H9 (cell line): Measurements from ENCODE around the gene MALRD1. TPM values are rescaled to one million over a fixed set of nuclear protein-coding genes. Genes with fewer than 3 reads are reported as not detected.

Source experiments
- DNase-seq: peaks from one replicate; pipeline ENCODE4 v3.0.0-alpha.2; 2017
- H2AFZ ChIP-seq: one replicate; pipeline ENCODE4 v1.6.1; 2013; ENCODE audit warnings: mild to moderate bottlenecking, low read length, control low read depth, moderate library complexity
- H2AK5ac ChIP-seq: 2 replicates; pipeline ENCODE4 v1.6.1; 2013; ENCODE audit warnings: low read length, control low read depth, mixed read lengths; ENCODE audit not compliant: insufficient read length
- H2BK120ac ChIP-seq: one replicate; pipeline ENCODE4 v1.6.1; 2013; ENCODE audit warnings: low read depth, mild to moderate bottlenecking, low read length, control low read depth, inconsistent platforms; ENCODE audit not compliant: poor library complexity, severe bottlenecking
- H2BK12ac ChIP-seq: 2 replicates; pipeline ENCODE4 v1.6.1; 2013; ENCODE audit warnings: low read length, control low read depth, mixed read lengths, low read depth; ENCODE audit not compliant: insufficient read length
- H2BK15ac ChIP-seq: 2 replicates; pipeline ENCODE4 v1.6.1; 2013; ENCODE audit warnings: low read depth, low read length, control low read depth
- H2BK20ac ChIP-seq: one replicate; pipeline ENCODE4 v1.6.1; 2013; ENCODE audit warnings: low read depth, mild to moderate bottlenecking, low read length, control low read depth, inconsistent platforms; ENCODE audit not compliant: poor library complexity, severe bottlenecking
- H2BK5ac ChIP-seq: 2 replicates; pipeline ENCODE4 v1.6.1; 2013; ENCODE audit warnings: low read length, control low read depth, mixed read lengths; ENCODE audit not compliant: insufficient read length
- H3K14ac ChIP-seq: 2 replicates; pipeline ENCODE4 v1.6.1; 2013; ENCODE audit warnings: low read length, control low read depth; ENCODE audit not compliant: insufficient read depth
- H3K18ac ChIP-seq: 2 replicates; pipeline ENCODE4 v1.6.1; 2013; ENCODE audit warnings: low read depth, mild to moderate bottlenecking, mixed read lengths, low read length, control low read depth; ENCODE audit not compliant: insufficient read length
- H3K23ac ChIP-seq: 2 replicates; pipeline ENCODE4 v1.6.1; 2013; ENCODE audit warnings: low read length, control low read depth, mixed read lengths, low read depth; ENCODE audit not compliant: insufficient read length
- H3K23me2 ChIP-seq: 2 replicates; pipeline ENCODE4 v1.6.1; 2013; ENCODE audit warnings: low read depth, mild to moderate bottlenecking, mixed read lengths, low read length, control low read depth; ENCODE audit not compliant: insufficient read length, poor library complexity, severe bottlenecking
- H3K27ac ChIP-seq: 2 replicates; pipeline ENCODE4 v1.5.1; 2013; ENCODE audit warnings: low read length, control low read depth, mixed read lengths, low read depth; ENCODE audit not compliant: insufficient read length
- H3K27me3 ChIP-seq: 2 replicates; pipeline ENCODE4 v1.6.1; 2013; ENCODE audit warnings: low read length, control low read depth, inconsistent platforms; ENCODE audit not compliant: insufficient read depth
- H3K4ac ChIP-seq: 2 replicates; pipeline ENCODE4 v1.6.1; 2013; ENCODE audit warnings: low read depth, mild to moderate bottlenecking, control low read depth, inconsistent platforms, low read length, moderate library complexity
- H3K4me1 ChIP-seq: 2 replicates; pipeline ENCODE4 v1.6.1; 2013; ENCODE audit warnings: low read length, control low read depth, inconsistent platforms; ENCODE audit not compliant: insufficient read depth
- H3K4me2 ChIP-seq: 2 replicates; pipeline ENCODE4 v1.6.1; 2013; ENCODE audit warnings: low read length, control low read depth, mixed read lengths; ENCODE audit not compliant: insufficient read length, insufficient read depth
- H3K56ac ChIP-seq: 2 replicates; pipeline ENCODE4 v1.6.1; 2013; ENCODE audit warnings: low read depth, mild to moderate bottlenecking, mixed read lengths, low read length, control low read depth; ENCODE audit not compliant: insufficient read length
- H3K79me1 ChIP-seq: 2 replicates; pipeline ENCODE4 v1.6.1; 2013; ENCODE audit warnings: low read depth, mild to moderate bottlenecking, moderate library complexity, low read length, control low read depth, inconsistent platforms; ENCODE audit not compliant: insufficient read depth, poor library complexity, severe bottlenecking
- H3K79me2 ChIP-seq: 2 replicates; pipeline ENCODE4 v1.6.1; 2013; ENCODE audit warnings: low read length, control low read depth, inconsistent platforms; ENCODE audit not compliant: insufficient read depth
- H3K9ac ChIP-seq: 2 replicates; pipeline ENCODE4 v1.6.1; 2013; ENCODE audit warnings: low read length, control low read depth, mixed read lengths; ENCODE audit not compliant: insufficient read length; ENCODE audit errors: extremely low read depth
- H3K9me3 ChIP-seq: one replicate; pipeline ENCODE4 v1.6.1; 2013; ENCODE audit warnings: low read depth, low read length, inconsistent platforms; ENCODE audit not compliant: control insufficient read depth
- H3T11ph ChIP-seq: one replicate; pipeline ENCODE4 v1.6.1; 2013; ENCODE audit warnings: mild to moderate bottlenecking, low read length, control low read depth, inconsistent platforms
- H4K20me1 ChIP-seq: one replicate; pipeline ENCODE4 v1.6.1; 2013; ENCODE audit not compliant: control insufficient read depth, insufficient read length, insufficient read depth
- H4K5ac ChIP-seq: 2 replicates; pipeline ENCODE4 v1.6.1; 2013; ENCODE audit warnings: low read depth, mild to moderate bottlenecking, mixed read lengths, low read length, control low read depth; ENCODE audit not compliant: insufficient read length
- H4K8ac ChIP-seq: replicated peaks from 2 replicates; pipeline ENCODE4 v1.6.1; 2013; ENCODE audit warnings: low read length, control low read depth, mixed read lengths, low read depth; ENCODE audit not compliant: insufficient read length
- H4K91ac ChIP-seq: 2 replicates; pipeline ENCODE4 v1.6.1; 2013; ENCODE audit warnings: low read depth, mild to moderate bottlenecking, moderate library complexity, mixed read lengths, low read length, control low read depth; ENCODE audit not compliant: insufficient read length
- H3K27ac Mint-ChIP-seq, 3 experiments: 2 replicates in 2 of 3; 3 replicates in 1 of 3; pipeline ENCODE4 v1.8.0; 2020 to 2021; ENCODE audit warnings: mixed read lengths in 3 of 3, mild to moderate bottlenecking in 1 of 3, moderate library complexity in 1 of 3
- H3K27me3 Mint-ChIP-seq: 2 replicates; pipeline ENCODE4 v1.8.0; 2021; ENCODE audit warnings: low read depth, mild to moderate bottlenecking, moderate library complexity, mixed read lengths
- H3K36me3 Mint-ChIP-seq, 3 experiments: 2 replicates in 2 of 3; 3 replicates in 1 of 3; pipeline ENCODE4 v1.8.0; 2020 to 2021; ENCODE audit warnings: low read depth in 3 of 3, mixed read lengths in 3 of 3; ENCODE audit not compliant: insufficient read depth in 1 of 3
- H3K4me1 Mint-ChIP-seq, 2 experiments: 2 replicates each; pipeline ENCODE4 v1.8.0; 2020; ENCODE audit warnings: mixed read lengths in 2 of 2
- H3K4me3 Mint-ChIP-seq, 2 experiments: 2 replicates in 1 of 2; 3 replicates in 1 of 2; pipeline ENCODE4 v1.8.0; 2020 to 2021; ENCODE audit warnings: mild to moderate bottlenecking in 2 of 2, mixed read lengths in 2 of 2, moderate library complexity in 1 of 2
- H3K9me3 Mint-ChIP-seq, 2 experiments: 2 replicates in 1 of 2; 3 replicates in 1 of 2; pipeline ENCODE4 v1.8.0; 2020; ENCODE audit warnings: mild to moderate bottlenecking in 2 of 2, mixed read lengths in 2 of 2, moderate library complexity in 1 of 2
- CTCF ChIP-seq: fragments of 200-600 bp; sonication (generic); conservative IDR thresholded peaks from 3 replicates; pipeline ENCODE4 v1.8.0; 2021; ENCODE audit warnings: antibody characterized with exemption, mild to moderate bottlenecking
- WGBS: extraction: QIAGEN DNeasy Blood & Tissue Kit; methylation state at CpG from one replicate; pipeline ENCODE4 v1.1.7; 2013; ENCODE audit warnings: missing lambda C conversion rate, low lambda C conversion rate, mixed read lengths; ENCODE audit not compliant: insufficient read length; ENCODE audit errors: extremely low coverage; 5-methylcytosine and 5-hydroxymethylcytosine counted together
- total RNA-seq: library from RNA; stranded (reverse); gene quantifications from 2 replicates; pipeline ENCODE4 v1.2.1, GENCODE V29; 2021

The MALRD1 gene
- total RNA-seq, 1 experiment from 2014 or later = 0.20 TPM

DNA sequence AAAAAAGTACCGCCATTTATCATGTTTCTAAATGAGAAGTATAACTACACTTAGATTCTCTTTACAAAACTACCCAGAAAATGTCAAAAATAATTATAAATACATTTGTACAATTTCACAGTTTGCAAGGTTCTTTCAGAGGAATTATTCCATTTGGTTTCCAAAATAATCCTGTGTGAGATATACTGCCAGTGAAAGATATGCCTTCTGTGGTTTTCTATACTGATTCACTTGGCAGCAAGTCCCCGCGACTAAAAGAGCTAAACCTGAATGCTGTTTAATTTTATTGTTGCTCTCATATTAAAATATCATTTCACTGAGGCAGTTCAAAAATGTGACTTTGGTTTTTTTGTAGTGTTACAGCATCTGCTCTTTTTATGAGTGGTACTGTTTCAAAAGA is 402.8 kb downstream of the MALRD1 start:
- H3K36me3 Mint-ChIP-seq = peaks cover 0 to 1% (median 0%) of the 10 kb centered on the region in 3 experiments; a peak in 1 of 7 replicates
- H3K4me3 Mint-ChIP-seq = no peak overlapping the region
- Histone ChIP-seq H3K9me3 (no peaks in the 10 kb centered on the region), H3K4me2 (no peak overlapping the region), H2BK15ac (no peak overlapping the region), H3K4me1 (no peaks in the 10 kb centered on the region), H3K9ac (no peak overlapping the region), H3K23me2 (no peaks in the 10 kb centered on the region), H3K79me2 (no peaks in the 10 kb centered on the region), H3K56ac (no peak overlapping the region), H2BK5ac (no peak overlapping the region), H3K14ac (no peak overlapping the region), H4K8ac (no peak overlapping the region), H2BK20ac (no peak overlapping the region), H4K20me1 (no peaks in the 10 kb centered on the region), H2AFZ (no peak overlapping the region), H3K27me3 (no peaks in the 10 kb centered on the region), H3K18ac (no peak overlapping the region), H3K4ac (no peak overlapping the region), H3K79me1 (no peaks in the 10 kb centered on the region), H4K91ac (no peak overlapping the region), H3T11ph (no peak overlapping the region), H2AK5ac (no peak overlapping the region), H2BK120ac (no peak overlapping the region), H3K27ac (no peak overlapping the region), H3K23ac (no peak overlapping the region), H2BK12ac (no peak overlapping the region), H4K5ac (no peak overlapping the region)
- DNase-seq = no peak
- no peak overlapping the region for H3K27ac Mint-ChIP-seq
- peaks cover under 1 to 5% of the 10 kb centered on the region in 2 experiments; a peak in 3 of 5 replicates for H3K9me3 Mint-ChIP-seq
- no CpG with 5 or more reads among the region's 3 CpGs for WGBS
- TF ChIP-seq CTCF = no peak
- no peaks in the 10 kb centered on the region for H3K4me1 Mint-ChIP-seq
- H3K27me3 Mint-ChIP-seq = no peaks in the 10 kb centered on the region
